ENCODE measurements around the gene PNKP.
A peak's percentile ranks its signal among the peaks of the same experiment; 100 is the strongest.

Gene PNKP

GRCh38 chr19:49910179-49910578 is 42.8 kb upstream of the PNKP start (continued):
- TF ChIP-seq, protein P1, sequence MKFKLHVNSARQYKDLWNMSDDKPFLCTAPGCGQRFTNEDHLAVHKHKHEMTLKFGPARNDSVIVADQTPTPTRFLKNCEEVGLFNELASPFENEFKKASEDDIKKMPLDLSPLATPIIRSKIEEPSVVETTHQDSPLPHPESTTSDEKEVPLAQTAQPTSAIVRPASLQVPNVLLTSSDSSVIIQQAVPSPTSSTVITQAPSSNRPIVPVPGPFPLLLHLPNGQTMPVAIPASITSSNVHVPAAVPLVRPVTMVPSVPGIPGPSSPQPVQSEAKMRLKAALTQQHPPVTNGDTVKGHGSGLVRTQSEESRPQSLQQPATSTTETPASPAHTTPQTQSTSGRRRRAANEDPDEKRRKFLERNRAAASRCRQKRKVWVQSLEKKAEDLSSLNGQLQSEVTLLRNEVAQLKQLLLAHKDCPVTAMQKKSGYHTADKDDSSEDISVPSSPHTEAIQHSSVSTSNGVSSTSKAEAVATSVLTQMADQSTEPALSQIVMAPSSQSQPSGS (tag by site-specific recombination; IDR thresholded peaks at IDR 0.05; ENCODE audit: low read depth) = no peak
- no peak for TF ChIP-seq ZNF140 (tag by site-specific recombination; IDR thresholded peaks at IDR 0.05)
- no peak for TF ChIP-seq ZNF292 (tag by site-specific recombination; IDR thresholded peaks at IDR 0.05; ENCODE audit: borderline replicate concordance, low read depth)

DNA sequence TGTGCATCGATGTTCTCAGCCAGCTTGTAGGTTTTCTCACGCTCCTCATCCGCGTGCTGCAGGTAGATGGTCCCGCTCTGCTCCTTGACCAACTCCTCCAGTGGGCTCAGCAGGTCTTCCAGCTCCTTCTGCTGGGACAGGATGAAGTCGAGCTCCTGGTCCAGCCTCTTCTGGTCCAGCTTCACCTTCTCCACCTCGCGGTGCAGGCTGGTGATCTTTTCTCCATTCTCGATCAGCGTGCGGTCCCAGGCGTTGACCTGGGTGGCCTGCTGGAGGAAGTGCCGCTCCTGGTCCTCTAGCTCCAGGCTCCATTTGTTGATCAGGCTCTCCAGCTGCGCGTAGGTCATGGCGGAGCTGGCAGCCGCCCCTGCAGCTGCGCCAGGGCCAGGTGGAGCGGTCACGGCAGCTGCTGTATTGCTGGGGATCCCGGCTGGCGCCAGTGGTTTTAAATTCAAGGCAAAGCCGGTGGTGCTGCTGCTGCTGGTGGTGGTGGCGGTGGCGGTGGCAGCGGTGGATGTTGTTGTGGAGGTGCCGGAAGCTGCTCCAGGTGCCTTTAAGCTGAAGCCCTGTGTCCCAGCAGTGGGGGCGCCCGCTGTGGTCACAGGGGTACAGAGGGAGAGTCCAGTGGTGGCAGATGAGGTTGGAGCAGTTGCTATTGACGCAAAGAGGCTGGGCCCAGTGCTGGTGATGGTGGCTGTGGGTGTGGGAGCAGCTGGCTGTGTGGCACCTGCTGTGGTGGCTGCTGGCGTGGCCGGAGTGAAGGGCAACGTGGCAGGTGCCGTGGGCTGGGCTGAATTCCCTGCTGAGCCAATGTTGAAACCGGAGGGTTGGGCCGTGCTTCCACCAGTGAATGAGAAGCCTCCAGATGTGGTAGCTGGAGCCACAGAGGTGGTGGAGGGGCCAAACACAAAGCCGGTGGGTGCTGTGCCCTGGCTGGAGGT is 41.4 kb upstream of the PNKP start:
- TF ChIP-seq ZNF157 (tag by site-specific recombination; IDR thresholded peaks at IDR 0.05) (no peak), GLIS1 (tag by site-specific recombination; IDR thresholded peaks at IDR 0.05) (no peak), ZNF394 (tag by site-specific recombination; IDR thresholded peaks at IDR 0.05; ENCODE audit: borderline replicate concordance) (0 out of 2 replicates have a peak, but pooled peaks have one; percentile 16), TRIM28 (IDR thresholded peaks at IDR 0.05; ENCODE audit: borderline replicate concordance, low read length) (no peak)
- TF ChIP-seq, protein P2, sequence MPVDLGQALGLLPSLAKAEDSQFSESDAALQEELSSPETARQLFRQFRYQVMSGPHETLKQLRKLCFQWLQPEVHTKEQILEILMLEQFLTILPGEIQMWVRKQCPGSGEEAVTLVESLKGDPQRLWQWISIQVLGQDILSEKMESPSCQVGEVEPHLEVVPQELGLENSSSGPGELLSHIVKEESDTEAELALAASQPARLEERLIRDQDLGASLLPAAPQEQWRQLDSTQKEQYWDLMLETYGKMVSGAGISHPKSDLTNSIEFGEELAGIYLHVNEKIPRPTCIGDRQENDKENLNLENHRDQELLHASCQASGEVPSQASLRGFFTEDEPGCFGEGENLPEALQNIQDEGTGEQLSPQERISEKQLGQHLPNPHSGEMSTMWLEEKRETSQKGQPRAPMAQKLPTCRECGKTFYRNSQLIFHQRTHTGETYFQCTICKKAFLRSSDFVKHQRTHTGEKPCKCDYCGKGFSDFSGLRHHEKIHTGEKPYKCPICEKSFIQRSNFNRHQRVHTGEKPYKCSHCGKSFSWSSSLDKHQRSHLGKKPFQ (tag by site-specific recombination; IDR thresholded peaks at IDR 0.05) = no peak
- Histone ChIP-seq H3K36me3 (ENCODE audit: control insufficient read depth in 2 of 2, insufficient read depth in 1 of 2, low read length in 2 of 2) (peaks cover 41 to 63% of the 10 kb centered on the region in 2 experiments), H3K4me1 (ENCODE audit: control insufficient read depth, insufficient read depth, low read length) (no peaks in the 10 kb centered on the region), H3K4me3 (ENCODE audit: low read depth, low read length) (no peak overlapping the region), H3K9me3 (ENCODE audit: control insufficient read depth, insufficient read depth, low read depth, low read length) (no peaks in the 10 kb centered on the region), H3K27ac (ENCODE audit: extremely low read depth, low read depth, low read length) (0 out of 2 replicates have a peak overlapping the region, but pooled peaks have one; percentile 3)
- POLR2A ChIA-PET = interaction anchor here (1.2 to 2.6 kb wide), 3 partner anchors 11 to 20 kb away, joined by 3 to 14 read pairs (median 3); partner anchors contain the start of genes ATF5 and NUP62
- CTCF ChIA-PET = interaction anchor here (0.6 kb wide), 1 partner anchor 841 kb away, joined by 3 read pairs; no protein-coding TSS in a partner anchor

DNA sequence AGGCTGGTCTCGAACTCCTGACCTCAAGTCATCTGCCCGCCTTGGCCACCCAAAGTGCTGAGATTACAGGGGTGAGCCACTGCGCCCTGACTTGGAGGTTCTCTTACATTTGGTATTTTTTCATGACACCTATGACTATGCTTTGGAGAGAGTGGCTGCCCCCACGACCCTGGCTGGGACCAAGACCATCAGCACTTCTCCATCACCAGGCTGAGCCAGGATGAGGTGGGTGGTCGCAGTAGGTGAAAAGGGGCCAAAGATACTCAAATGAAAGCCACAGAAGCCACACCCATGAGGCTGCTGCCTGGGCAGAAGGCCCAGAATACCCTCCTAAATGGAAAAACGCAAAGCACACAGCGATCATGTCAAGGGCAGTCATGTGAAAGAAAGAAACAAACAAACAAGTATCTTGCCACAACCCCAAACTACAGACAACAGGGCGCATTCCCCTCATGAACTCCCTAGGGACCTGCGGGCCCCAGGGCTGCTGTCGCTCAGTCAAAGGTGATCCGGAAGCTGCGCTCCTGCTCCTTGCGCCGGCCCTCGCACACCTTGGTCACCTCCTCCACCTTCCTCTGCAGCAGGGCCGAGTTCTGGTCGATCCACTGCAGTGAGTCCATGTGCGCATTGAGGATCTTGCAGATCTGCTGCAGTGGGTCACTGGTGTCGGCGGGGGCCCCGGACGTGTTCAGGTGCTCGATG is 40.5 kb upstream of the PNKP start:
- 0 out of 2 replicates have a peak, but pooled peaks have one; percentile 32 for TF ChIP-seq ZBTB6 (tag by site-specific recombination; IDR thresholded peaks at IDR 0.05)
- TF ChIP-seq ZBTB17 (tag by site-specific recombination; IDR thresholded peaks at IDR 0.05) = no peak
- Histone ChIP-seq H3K36me3 (ENCODE audit: control insufficient read depth in 2 of 2, insufficient read depth in 1 of 2, low read length in 2 of 2) (peaks cover 38 to 55% of the 10 kb centered on the region in 2 experiments), H3K9me3 (ENCODE audit: control insufficient read depth, insufficient read depth, low read depth, low read length) (no peaks in the 10 kb centered on the region), H3K27ac (ENCODE audit: extremely low read depth, low read depth, low read length) (0 out of 2 replicates have a peak overlapping the region, but pooled peaks have one; percentile 3), H3K4me3 (ENCODE audit: low read depth, low read length) (no peak overlapping the region), H3K4me1 (ENCODE audit: control insufficient read depth, insufficient read depth, low read length) (no peaks in the 10 kb centered on the region)
- ChIA-PET CTCF (no interaction called here), POLR2A (interaction anchor here (1.2 to 2.6 kb wide), 3 partner anchors 9 to 21 kb away, joined by 3 to 14 read pairs (median 4); partner anchors contain the start of genes ATF5 and NUP62)

DNA sequence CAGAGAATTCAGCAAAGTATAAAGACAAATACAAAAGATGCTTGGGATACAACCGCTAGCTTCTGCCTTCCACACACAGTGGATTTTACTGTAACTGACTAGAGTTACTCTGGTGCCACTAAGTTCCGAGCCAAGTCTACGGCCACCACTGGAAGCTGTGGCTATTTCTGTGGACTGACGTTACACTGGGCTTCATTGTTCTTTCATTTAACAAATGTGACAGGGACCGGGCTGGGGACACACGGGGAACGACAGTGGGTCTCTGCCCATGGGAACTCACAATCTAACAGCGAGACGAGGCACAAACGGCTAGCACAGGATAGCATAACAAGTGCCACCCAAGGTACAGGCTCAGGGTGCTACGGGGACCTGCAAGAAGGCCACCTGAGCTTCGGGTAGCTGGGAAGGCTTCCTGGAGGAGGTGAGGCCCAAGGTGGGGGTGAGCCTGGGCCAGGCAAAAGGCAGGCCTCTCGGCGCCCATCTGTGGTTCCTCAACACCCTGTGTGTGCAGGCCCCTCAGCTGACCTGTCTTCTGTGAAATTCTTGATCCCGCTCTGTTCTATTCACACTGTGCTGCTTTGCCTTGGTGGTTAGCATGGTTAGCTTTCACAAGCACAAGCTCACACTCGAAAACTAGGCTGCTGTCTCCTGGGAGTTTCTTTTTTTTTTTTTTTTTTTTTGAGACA is 39.6 kb upstream of the PNKP start:
- Histone ChIP-seq H3K4me3 (ENCODE audit: low read depth, low read length) (no peak overlapping the region), H3K9me3 (ENCODE audit: control insufficient read depth, insufficient read depth, low read depth, low read length) (no peaks in the 10 kb centered on the region), H3K4me1 (ENCODE audit: control insufficient read depth, insufficient read depth, low read length) (no peaks in the 10 kb centered on the region), H3K36me3 (ENCODE audit: control insufficient read depth in 2 of 2, insufficient read depth in 1 of 2, low read length in 2 of 2) (peaks cover 30 to 49% of the 10 kb centered on the region in 2 experiments), H3K27ac (ENCODE audit: extremely low read depth, low read depth, low read length) (no peak overlapping the region)
- ChIA-PET CTCF (no interaction called here), POLR2A (interaction anchor here (0.6 to 1.5 kb wide), 6 partner anchors 10 to 104 kb away, joined by 3 to 4 read pairs (median 3); partner anchors contain the start of gene AKT1S1)
- TF ChIP-seq HOXA7 (CRISPR knock-in tag; IDR thresholded peaks at IDR 0.05; ENCODE audit: borderline replicate concordance) (no peak), ZNF473 (tag by site-specific recombination; IDR thresholded peaks at IDR 0.05) (no peak), ZNF37A (tag by site-specific recombination; IDR thresholded peaks at IDR 0.05) (no peak), ZNF580 (tag by site-specific recombination; IDR thresholded peaks at IDR 0.05) (no peak)
- TF ChIP-seq, protein P2 (tag by site-specific recombination; IDR thresholded peaks at IDR 0.05) = no peak

All from HEK293 (cell line).